Islet precursor cell (in vitro differentiated cells): ENCODE data around the gene SAV1.

Experiments used
- DNase-seq: peaks from one replicate; pipeline ENCODE4 v3.0.0-alpha.2; 2018

The SAV1 gene

GRCh38 chr14:50605766-50606165 is 62.3 kb downstream of the SAV1 start:
- DNase-seq: no peak

- DNase-seq: no peak
Observed at GRCh38 chr14:50603565-50603964, 64.5 kb downstream of the SAV1 start.

GRCh38 chr14:50602035-50602434 is 66.1 kb downstream of the SAV1 start:
- DNase-seq: no peak

- no peak for DNase-seq
Observed at GRCh38 chr14:50601394-50601793, 66.7 kb downstream of the SAV1 start.

GRCh38 chr14:50600849-50601248 is 67.3 kb downstream of the SAV1 start:
- peak; percentile 70 for DNase-seq

- DNase-seq: no peak
Observed at GRCh38 chr14:50599700-50600444, 68.2 kb downstream of the SAV1 start.

GRCh38 chr14:50598765-50599164 is 69.3 kb downstream of the SAV1 start:
- no peak for DNase-seq

GRCh38 chr14:50594577-50595316 is 73.4 kb downstream of the SAV1 start:
- DNase-seq: peak; percentile 55

GRCh38 chr14:50590464-50590863 is 77.6 kb downstream of the SAV1 start:
- no peak for DNase-seq
